GM18526 (cell line): Measurements from ENCODE around the gene HDAC11.

Experiments used
- POLR2A ChIP-seq: IDR thresholded peaks from 3 replicates; pipeline ENCODE4 v1.6.1; 2011; ENCODE audit not compliant: insufficient read length; ENCODE audit errors: extremely low read depth

HDAC11 gene

GRCh38 chr3:13484851-13485590 is 4.9 kb downstream of the HDAC11 start:
- TF ChIP-seq POLR2A, result no peak

GRCh38 chr3:13487403-13487802 is 7.3 kb downstream of the HDAC11 start:
- TF ChIP-seq POLR2A, result no peak

GRCh38 chr3:13491206-13491974 is 11.3 kb downstream of the HDAC11 start:
- TF ChIP-seq POLR2A, result no peak

GRCh38 chr3:13492048-13492447 is 11.9 kb downstream of the HDAC11 start:
- no peak for TF ChIP-seq POLR2A

GRCh38 chr3:13492976-13493866 is 13.1 kb downstream of the HDAC11 start:
- TF ChIP-seq POLR2A, result no peak

GRCh38 chr3:13493867-13494441 is 13.8 kb downstream of the HDAC11 start:
- no peak for TF ChIP-seq POLR2A

GRCh38 chr3:13494463-13495350 is 14.6 kb downstream of the HDAC11 start:
- no peak for TF ChIP-seq POLR2A

- no peak for TF ChIP-seq POLR2A
Measured at GRCh38 chr3:13495351-13495813, 15.3 kb downstream of the HDAC11 start.

GRCh38 chr3:13495921-13496723 is 16.0 kb downstream of the HDAC11 start:
- no peak for TF ChIP-seq POLR2A

- TF ChIP-seq POLR2A, result no peak
Measured at GRCh38 chr3:13496879-13497278, 16.8 kb downstream of the HDAC11 start.

GRCh38 chr3:13497386-13497785 is 17.3 kb downstream of the HDAC11 start:
- TF ChIP-seq POLR2A, result no peak

GRCh38 chr3:13498354-13499060 is 18.4 kb downstream of the HDAC11 start:
- TF ChIP-seq POLR2A, result no peak
